ENCODE results near the gene FCHO1. TPM values are rescaled to one million over a fixed set of nuclear protein-coding genes. Genes with fewer than 3 reads are reported as not detected.

The FCHO1 gene
- total RNA-seq, 2 experiments from 2014 or later = 85.6 to 107 TPM

GRCh38 chr19:17767559-17767958 lies 16.3 kb downstream of the FCHO1 start:
- TF ChIP-seq CTCF (conservative IDR thresholded peaks at IDR 0.05; ENCODE audit: low read length) (no peak), EZH2phosphoT487 (IDR thresholded peaks at IDR 0.05; ENCODE audit: borderline replicate concordance, low read depth, low read length) (no peak)
- peaks cover 9% of the 10 kb centered on the region for H3K4me1 ChIP-seq (ENCODE audit: insufficient read depth, low read length, poor library complexity, severe bottlenecking)
- H3K9me3 ChIP-seq (ENCODE audit: low read length) = no peaks in the 10 kb centered on the region
- H3K4me2 ChIP-seq (ENCODE audit: low read length) = no peak overlapping the region
- intact Hi-C loops (cut with micrococcal nuclease; ENCODE audit: unreplicated experiment) = no loop called here
- TSS peak; percentile 81 for BruUV-seq (replicated peaks)
- H4K20me1 ChIP-seq (ENCODE audit: insufficient read depth, low read length) = no peaks in the 10 kb centered on the region
- CTCF ChIA-PET (ENCODE audit: unreplicated experiment) = interaction anchor here (0.6 to 1.9 kb wide), 2 partner anchors 13 to 91 kb away, joined by 3 to 7 read pairs; no protein-coding TSS in a partner anchor
- POLR2A ChIA-PET = interaction anchor here (0.9 to 2.7 kb wide), 2 partner anchors 10 to 13 kb away, joined by 4 to 7 read pairs; no protein-coding TSS in a partner anchor
- no peaks in the 10 kb centered on the region for H3K79me2 ChIP-seq (ENCODE audit: insufficient read depth, low read depth, low read length)
- H2AFZ ChIP-seq (ENCODE audit: low read length) = no peak overlapping the region
- DNase-seq (ENCODE audit: low spot score) = no peak
- H3K36me3 ChIP-seq (ENCODE audit: insufficient read depth, low read length) = peaks cover 90% of the 10 kb centered on the region
- no peak overlapping the region for H3K27ac ChIP-seq (ENCODE audit: low read depth, low read length, poor library complexity, severe bottlenecking)
- H3K4me3 ChIP-seq (ENCODE audit: low read depth, low read length, poor library complexity, severe bottlenecking) = no peak overlapping the region
- no peaks in the 10 kb centered on the region for H3K9me2 ChIP-seq (ENCODE audit: insufficient read depth, low read length)

GRCh38 chr19:17770613-17771012 lies 19.3 kb downstream of the FCHO1 start:
- intact Hi-C loops (cut with micrococcal nuclease; ENCODE audit: unreplicated experiment) = no loop called here
- no peaks in the 10 kb centered on the region for H3K9me3 ChIP-seq (ENCODE audit: low read length)
- peaks cover 9% of the 10 kb centered on the region for H3K4me1 ChIP-seq (ENCODE audit: insufficient read depth, low read length, poor library complexity, severe bottlenecking)
- no peaks in the 10 kb centered on the region for H3K79me2 ChIP-seq (ENCODE audit: insufficient read depth, low read depth, low read length)
- H3K4me2 ChIP-seq (ENCODE audit: low read length) = no peak overlapping the region
- POLR2A ChIA-PET = no interaction called here
- no peak overlapping the region for H2AFZ ChIP-seq (ENCODE audit: low read length)
- H3K4me3 ChIP-seq (ENCODE audit: low read depth, low read length, poor library complexity, severe bottlenecking) = no peak overlapping the region
- TF ChIP-seq EZH2phosphoT487 (IDR thresholded peaks at IDR 0.05; ENCODE audit: borderline replicate concordance, low read depth, low read length) (no peak), CTCF (conservative IDR thresholded peaks at IDR 0.05; ENCODE audit: low read length) (no peak)
- H4K20me1 ChIP-seq (ENCODE audit: insufficient read depth, low read length) = no peaks in the 10 kb centered on the region
- DNase-seq (ENCODE audit: low spot score) = no peak
- CTCF ChIA-PET (ENCODE audit: unreplicated experiment) = no interaction called here
- no TSS peak for BruUV-seq (replicated peaks)
- H3K36me3 ChIP-seq (ENCODE audit: insufficient read depth, low read length) = peaks cover 87% of the 10 kb centered on the region
- no peaks in the 10 kb centered on the region for H3K9me2 ChIP-seq (ENCODE audit: insufficient read depth, low read length)
- no peak overlapping the region for H3K27ac ChIP-seq (ENCODE audit: low read depth, low read length, poor library complexity, severe bottlenecking)

GRCh38 chr19:17772172-17772571 lies 20.9 kb downstream of the FCHO1 start:
- H3K36me3 ChIP-seq (ENCODE audit: insufficient read depth, low read length) = peaks cover 88% of the 10 kb centered on the region
- ChIA-PET CTCF (ENCODE audit: unreplicated experiment) (no interaction called here), POLR2A (interaction anchor here (0.8 kb wide), 1 partner anchor 33 kb away, joined by 4 read pairs; no protein-coding TSS in a partner anchor)
- peak; percentile 47 for DNase-seq (ENCODE audit: low spot score)
- no peaks in the 10 kb centered on the region for H3K79me2 ChIP-seq (ENCODE audit: insufficient read depth, low read depth, low read length)
- intact Hi-C loops (cut with micrococcal nuclease; ENCODE audit: unreplicated experiment) = no loop called here
- TF ChIP-seq EZH2phosphoT487 (IDR thresholded peaks at IDR 0.05; ENCODE audit: borderline replicate concordance, low read depth, low read length) (no peak), CTCF (conservative IDR thresholded peaks at IDR 0.05; ENCODE audit: low read length) (no peak)
- no peaks in the 10 kb centered on the region for H3K9me3 ChIP-seq (ENCODE audit: low read length)
- H3K27ac ChIP-seq (ENCODE audit: low read depth, low read length, poor library complexity, severe bottlenecking) = no peak overlapping the region
- BruUV-seq (replicated peaks) = no TSS peak
- no peak overlapping the region for H3K4me2 ChIP-seq (ENCODE audit: low read length)
- no peaks in the 10 kb centered on the region for H3K9me2 ChIP-seq (ENCODE audit: insufficient read depth, low read length)
- no peaks in the 10 kb centered on the region for H4K20me1 ChIP-seq (ENCODE audit: insufficient read depth, low read length)
- no peak overlapping the region for H2AFZ ChIP-seq (ENCODE audit: low read length)
- H3K4me3 ChIP-seq (ENCODE audit: low read depth, low read length, poor library complexity, severe bottlenecking) = no peak overlapping the region
- H3K4me1 ChIP-seq (ENCODE audit: insufficient read depth, low read length, poor library complexity, severe bottlenecking) = peaks cover 12% of the 10 kb centered on the region

Measured in OCI-LY7 (cell line).